SJSA1 (cell line): Measurements from ENCODE around the gene LYRM4. TPM values are rescaled to one million over a fixed set of nuclear protein-coding genes. Genes with fewer than 3 reads are reported as not detected.

Experiments
- DNase-seq, 2 experiments: peaks; one replicate each; pipeline ENCODE4 v3.0.0-alpha.2; 2015 to 2020; ENCODE audit warnings: low spot score in 2 of 2, low read depth in 1 of 2
- H3K27ac ChIP-seq: fragments of 250-450 bp; sonication (Bioruptor Pico); 2 replicates; pipeline ENCODE4 v1.5.1; 2020; ENCODE audit warnings: mild to moderate bottlenecking, moderate library complexity
- H3K27me3 ChIP-seq: fragments of 250-450 bp; sonication (Bioruptor Pico); replicated peaks from 2 replicates; pipeline ENCODE4 v1.5.1; 2020; ENCODE audit warnings: mild to moderate bottlenecking, moderate library complexity
- H3K36me3 ChIP-seq: fragments of 250-450 bp; sonication (Bioruptor Pico); 2 replicates; pipeline ENCODE4 v1.5.1; 2020; ENCODE audit warnings: mild to moderate bottlenecking
- H3K4me1 ChIP-seq: fragments of 250-450 bp; sonication (Bioruptor Pico); replicated peaks from 2 replicates; pipeline ENCODE4 v1.6.1; 2021; ENCODE audit warnings: mild to moderate bottlenecking
- H3K4me3 ChIP-seq: fragments of 250-450 bp; sonication (Bioruptor Pico); 2 replicates; pipeline ENCODE4 v1.5.1; 2020; ENCODE audit warnings: mild to moderate bottlenecking
- H3K9me3 ChIP-seq: fragments of 250-450 bp; sonication (Bioruptor Pico); replicated peaks from 2 replicates; pipeline ENCODE4 v1.5.1; 2020; ENCODE audit warnings: mild to moderate bottlenecking
- total RNA-seq: library from RNA; depleted of rRNA; stranded (reverse); fragments of >200 nt; shearing (Covaris generic); gene quantifications from 2 replicates; pipeline ENCODE4 v1.2.3, GENCODE V29; 2014

Gene LYRM4
- total RNA-seq, 1 experiment from 2014 or later, result 23.0 TPM

GRCh38 chr6:5099537-5099936 lies 161.2 kb downstream of the LYRM4 start:
- Histone ChIP-seq H3K36me3 (no peaks in the 10 kb centered on the region), H3K4me1 (peaks cover 11% of the 10 kb centered on the region), H3K27me3 (no peaks in the 10 kb centered on the region), H3K4me3 (no peak overlapping the region), H3K27ac (no peak overlapping the region), H3K9me3 (no peaks in the 10 kb centered on the region)
- no peak for DNase-seq

GRCh38 chr6:5098501-5099270 lies 162.1 kb downstream of the LYRM4 start:
- Histone ChIP-seq H3K4me3 (no peak overlapping the region), H3K4me1 (peaks cover 17% of the 10 kb centered on the region), H3K9me3 (no peaks in the 10 kb centered on the region), H3K27ac (no peak overlapping the region), H3K27me3 (no peaks in the 10 kb centered on the region), H3K36me3 (no peaks in the 10 kb centered on the region)
- no peak for DNase-seq

DNA sequence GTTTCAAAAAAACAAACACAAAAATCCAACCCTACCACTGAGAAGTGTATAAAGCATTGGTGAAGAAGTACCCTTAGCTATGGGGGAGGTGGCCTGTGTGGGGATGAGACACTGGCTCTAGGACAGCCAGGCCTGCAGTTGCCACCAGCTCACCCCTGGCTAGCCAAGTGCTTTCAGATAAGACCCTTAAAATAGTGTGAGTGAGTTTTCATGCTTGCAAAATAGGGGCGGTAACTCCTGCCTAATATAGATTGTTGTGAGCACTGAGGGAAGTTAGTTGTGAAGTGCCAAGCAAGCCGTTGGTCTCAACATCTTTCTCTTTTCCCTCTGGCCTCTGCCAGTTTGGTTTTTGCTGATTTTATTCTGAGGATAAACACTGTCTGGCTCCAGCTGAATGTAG lies 164.3 kb downstream of the LYRM4 start:
- H3K27me3 ChIP-seq, result peaks cover 16% of the 10 kb centered on the region
- no peak overlapping the region for H3K4me3 ChIP-seq
- no peak overlapping the region for H3K27ac ChIP-seq
- no peaks in the 10 kb centered on the region for H3K36me3 ChIP-seq
- H3K4me1 ChIP-seq, result peaks cover 17% of the 10 kb centered on the region
- no peak for DNase-seq
- no peaks in the 10 kb centered on the region for H3K9me3 ChIP-seq

GRCh38 chr6:5095236-5095635 lies 165.5 kb downstream of the LYRM4 start:
- peaks cover 17% of the 10 kb centered on the region for H3K4me1 ChIP-seq
- DNase-seq, result no peak
- H3K27ac ChIP-seq, result no peak overlapping the region
- no peaks in the 10 kb centered on the region for H3K9me3 ChIP-seq
- no peak overlapping the region for H3K4me3 ChIP-seq
- H3K36me3 ChIP-seq, result no peaks in the 10 kb centered on the region
- H3K27me3 ChIP-seq, result peaks cover 26% of the 10 kb centered on the region

- no peaks in the 10 kb centered on the region for H3K36me3 ChIP-seq
- H3K4me1 ChIP-seq, result peaks cover 17% of the 10 kb centered on the region
- DNase-seq, result peak in 1 of 2 experiments; percentile 80
- no peak overlapping the region for H3K4me3 ChIP-seq
- H3K27ac ChIP-seq, result no peak overlapping the region
- no peaks in the 10 kb centered on the region for H3K9me3 ChIP-seq
- peaks cover 35% of the 10 kb centered on the region for H3K27me3 ChIP-seq
Measured at GRCh38 chr6:5094327-5094726, 166.4 kb downstream of the LYRM4 start.

DNA sequence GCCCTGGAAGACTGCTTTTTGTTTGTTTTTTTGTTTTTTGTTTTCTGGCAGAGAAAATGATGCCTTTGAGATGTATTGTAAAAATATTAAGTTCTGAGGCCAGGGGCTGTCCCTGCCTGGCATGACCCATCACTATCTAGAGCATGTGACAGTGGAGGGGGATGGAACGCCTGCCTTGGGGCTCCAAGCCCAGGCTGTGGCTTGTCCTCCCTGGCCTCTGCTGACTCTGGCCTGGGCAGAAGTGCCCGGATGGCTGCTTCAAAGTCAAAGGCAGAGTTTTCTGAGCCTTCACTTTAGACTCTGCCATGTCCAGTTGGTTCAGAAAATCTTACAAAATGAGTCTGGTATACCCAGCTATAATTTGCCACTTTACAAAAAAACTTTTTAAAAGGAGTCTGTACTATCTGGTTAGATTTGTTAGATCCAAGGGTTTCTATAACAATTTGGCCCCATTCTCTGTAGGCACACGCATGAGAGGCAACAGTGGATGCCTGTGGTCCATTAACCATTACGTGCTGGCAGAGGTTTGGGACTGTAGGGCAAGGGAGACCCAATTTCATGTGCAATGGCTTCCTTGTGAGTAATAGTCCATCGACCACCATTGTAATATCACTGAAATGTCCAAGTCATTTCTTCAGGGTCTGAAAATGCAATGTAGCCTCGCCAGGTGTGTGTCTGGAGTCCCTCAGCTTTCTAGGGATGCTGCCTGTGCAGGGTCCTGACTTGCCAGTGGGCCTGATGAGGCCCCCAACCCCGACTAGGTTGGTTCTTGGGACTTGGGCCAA lies 167.3 kb downstream of the LYRM4 start:
- H3K4me1 ChIP-seq, result peaks cover 17% of the 10 kb centered on the region
- no peak for DNase-seq
- peaks cover 43% of the 10 kb centered on the region for H3K27me3 ChIP-seq
- no peaks in the 10 kb centered on the region for H3K36me3 ChIP-seq
- H3K4me3 ChIP-seq, result no peak overlapping the region
- H3K9me3 ChIP-seq, result no peaks in the 10 kb centered on the region
- no peak overlapping the region for H3K27ac ChIP-seq

- Histone ChIP-seq H3K27me3 (peaks cover 46% of the 10 kb centered on the region), H3K4me1 (peaks cover 17% of the 10 kb centered on the region), H3K27ac (no peak overlapping the region), H3K4me3 (no peak overlapping the region), H3K36me3 (no peaks in the 10 kb centered on the region), H3K9me3 (no peaks in the 10 kb centered on the region)
- no peak for DNase-seq
Measured at GRCh38 chr6:5091210-5092069, 169.3 kb downstream of the LYRM4 start.

DNA sequence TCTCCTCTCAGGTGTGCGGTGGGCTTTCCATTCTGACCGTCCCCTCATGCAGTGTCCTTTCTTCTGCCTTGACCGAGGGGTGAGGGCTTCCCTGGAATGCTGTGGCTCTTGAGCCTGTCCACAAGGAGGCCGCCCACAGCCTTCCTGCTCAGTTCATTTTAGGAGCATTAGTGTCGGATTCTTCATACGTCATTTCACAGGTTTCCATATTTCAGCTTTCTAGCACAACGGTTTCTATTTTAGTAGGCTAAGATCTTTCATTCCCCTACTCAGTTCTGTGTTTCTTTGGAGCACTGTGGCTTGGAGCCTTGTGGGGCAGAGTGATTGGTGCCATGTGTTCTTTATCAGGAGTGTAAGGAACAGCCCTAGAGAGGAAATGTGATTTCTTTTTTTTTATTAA lies 170.1 kb downstream of the LYRM4 start:
- no peaks in the 10 kb centered on the region for H3K9me3 ChIP-seq
- peaks cover 24% of the 10 kb centered on the region for H3K4me1 ChIP-seq
- no peaks in the 10 kb centered on the region for H3K36me3 ChIP-seq
- peaks cover 54% of the 10 kb centered on the region for H3K27me3 ChIP-seq
- DNase-seq, result no peak
- H3K4me3 ChIP-seq, result no peak overlapping the region
- no peak overlapping the region for H3K27ac ChIP-seq

- no peaks in the 10 kb centered on the region for H3K9me3 ChIP-seq
- no peak for DNase-seq
- peaks cover 59% of the 10 kb centered on the region for H3K27me3 ChIP-seq
- no peak overlapping the region for H3K4me3 ChIP-seq
- H3K36me3 ChIP-seq, result no peaks in the 10 kb centered on the region
- peaks cover 24% of the 10 kb centered on the region for H3K4me1 ChIP-seq
- H3K27ac ChIP-seq, result no peak overlapping the region
Measured at GRCh38 chr6:5089481-5090438, 171.0 kb downstream of the LYRM4 start.

GRCh38 chr6:5088780-5089179 lies 172.0 kb downstream of the LYRM4 start:
- Histone ChIP-seq H3K4me3 (no peak overlapping the region), H3K9me3 (no peaks in the 10 kb centered on the region), H3K4me1 (peaks cover 23% of the 10 kb centered on the region), H3K27ac (no peak overlapping the region), H3K36me3 (no peaks in the 10 kb centered on the region), H3K27me3 (peaks cover 68% of the 10 kb centered on the region)
- DNase-seq, result no peak

DNA sequence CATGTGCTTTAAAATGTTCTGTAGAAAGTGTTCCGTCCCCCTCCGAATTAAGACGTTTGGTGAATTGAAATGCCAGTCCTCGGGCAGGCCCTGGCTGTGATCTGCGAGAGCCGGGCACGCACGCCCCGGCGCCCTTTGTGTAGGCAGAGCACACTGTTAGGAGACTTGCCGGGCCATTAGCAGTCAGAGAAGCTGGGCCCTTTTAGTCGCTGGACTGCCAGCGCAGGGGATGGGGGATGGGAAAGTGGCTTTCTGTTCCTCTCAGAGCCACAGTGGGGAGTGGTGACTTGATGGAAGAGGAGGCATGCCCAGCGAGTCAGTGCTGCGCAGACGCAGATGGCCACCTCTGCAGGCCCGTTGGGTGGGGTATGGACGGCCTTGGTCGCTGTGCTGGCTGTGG lies 173.4 kb downstream of the LYRM4 start:
- no peak overlapping the region for H3K4me3 ChIP-seq
- H3K4me1 ChIP-seq, result peaks cover 31% of the 10 kb centered on the region
- H3K36me3 ChIP-seq, result no peaks in the 10 kb centered on the region
- DNase-seq, result no peak
- H3K27ac ChIP-seq, result no peak overlapping the region
- H3K9me3 ChIP-seq, result no peaks in the 10 kb centered on the region
- peaks cover 59% of the 10 kb centered on the region for H3K27me3 ChIP-seq

- no peak overlapping the region for H3K27ac ChIP-seq
- H3K4me3 ChIP-seq, result peak overlapping the region; percentile 38; the same call in 1 of the 2 replicates
- no peaks in the 10 kb centered on the region for H3K36me3 ChIP-seq
- peaks cover 52% of the 10 kb centered on the region for H3K27me3 ChIP-seq
- peaks cover 39% of the 10 kb centered on the region for H3K4me1 ChIP-seq
- no peaks in the 10 kb centered on the region for H3K9me3 ChIP-seq
- no peak for DNase-seq
Measured at GRCh38 chr6:5086294-5086890, 174.4 kb downstream of the LYRM4 start.
